Endothelial cell of hepatic sinusoid (primary cell): ENCODE results near the gene ITGA2.

ENCODE experiments used
- in situ Hi-C: cut with HindIII; loops from 2 replicates; pipeline ENCODE4 v1.10.0; 2017; ENCODE audit warnings: low sequenced_read_pairs

Gene ITGA2

DNA sequence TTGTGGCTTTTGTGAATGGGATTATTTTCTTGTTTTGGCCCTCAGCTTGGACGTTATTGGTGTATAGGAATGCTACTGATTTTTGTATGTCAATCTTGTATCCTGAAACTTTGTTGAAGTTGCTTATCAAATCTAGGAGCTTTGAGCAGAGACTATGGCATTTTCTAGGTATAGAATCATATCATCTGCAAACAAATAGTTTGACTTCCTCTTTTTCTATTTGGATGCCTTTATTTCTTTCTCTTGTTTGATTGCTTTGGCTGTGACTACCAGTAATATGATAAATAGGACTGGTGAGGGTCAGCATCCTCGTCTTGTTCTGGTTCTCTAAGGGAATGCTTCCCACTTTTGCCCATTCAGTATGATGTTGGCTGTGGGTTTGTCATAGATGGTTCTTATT is 24.7 kb downstream of the ITGA2 start:
- in situ Hi-C loops, result no loop called here

DNA sequence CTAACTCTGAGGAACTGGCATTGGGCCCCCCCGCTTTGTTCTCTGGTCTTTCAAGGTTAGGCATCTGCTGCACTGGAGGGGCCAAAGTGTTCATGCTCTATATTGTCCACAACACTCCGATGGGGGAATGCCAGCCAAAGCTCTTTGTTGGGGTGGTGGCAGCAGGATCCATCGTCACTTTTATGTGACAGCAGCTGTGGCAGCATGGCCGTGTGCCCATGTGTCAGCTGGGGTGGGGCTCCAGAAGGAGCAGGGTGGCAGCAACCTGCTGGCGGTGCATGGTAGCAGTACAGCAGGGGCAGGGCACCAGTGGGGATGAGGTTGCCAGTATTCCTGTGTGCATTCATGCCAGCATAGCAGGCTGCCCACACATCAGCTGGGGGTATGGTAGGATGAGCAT is 28.2 kb downstream of the ITGA2 start:
- in situ Hi-C loops, result no loop called here

DNA sequence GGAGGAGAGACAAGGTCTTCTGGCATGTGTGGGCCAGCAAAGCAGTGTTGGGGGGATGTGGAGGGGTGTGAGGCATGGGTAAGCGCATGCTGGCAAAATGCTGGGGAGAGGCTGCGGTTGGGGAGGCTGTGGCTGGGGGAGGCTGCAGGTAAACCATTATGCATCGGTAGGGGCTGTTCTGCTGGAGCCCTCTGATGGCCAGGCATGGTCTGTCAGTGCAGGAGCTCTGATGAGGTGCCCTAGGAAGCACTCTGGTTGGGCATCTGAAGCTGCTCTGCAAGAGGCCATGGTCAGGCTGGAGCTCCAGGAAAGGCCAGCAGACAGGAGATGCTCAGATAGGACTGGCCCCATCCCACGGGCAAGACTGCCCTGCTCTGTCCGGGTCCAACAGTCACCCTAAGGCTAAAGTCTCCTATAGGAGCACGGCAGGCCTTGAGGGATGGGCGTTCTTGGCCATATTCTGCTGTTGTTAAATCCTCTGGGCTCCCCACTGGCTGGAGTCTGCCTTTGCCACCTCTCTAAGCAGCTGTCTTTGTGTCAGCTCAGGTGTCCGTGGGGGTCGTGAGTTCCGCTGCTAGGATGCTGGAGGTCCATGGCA is 28.7 kb downstream of the ITGA2 start:
- in situ Hi-C loops, result no loop called here

DNA sequence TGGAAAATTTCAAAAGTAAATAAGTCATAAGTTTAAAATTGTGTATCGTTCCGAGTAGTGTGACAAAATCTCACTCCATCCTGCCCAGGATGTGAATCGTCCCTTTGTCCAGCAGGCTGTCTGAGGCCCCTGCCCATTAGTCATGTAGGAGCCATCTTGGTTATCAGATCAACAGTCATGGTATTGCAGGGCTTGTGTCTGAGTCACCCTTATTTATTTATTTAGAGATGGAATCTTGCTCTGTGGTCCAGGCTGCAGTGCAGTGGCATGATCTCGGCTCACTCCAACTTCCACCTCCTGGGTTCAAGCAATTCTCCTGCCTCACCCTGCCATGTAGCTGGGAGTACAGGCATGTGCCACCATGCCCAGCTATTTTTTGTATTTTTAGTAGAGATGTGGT is 30.2 kb downstream of the ITGA2 start:
- in situ Hi-C loops, result no loop called here

DNA sequence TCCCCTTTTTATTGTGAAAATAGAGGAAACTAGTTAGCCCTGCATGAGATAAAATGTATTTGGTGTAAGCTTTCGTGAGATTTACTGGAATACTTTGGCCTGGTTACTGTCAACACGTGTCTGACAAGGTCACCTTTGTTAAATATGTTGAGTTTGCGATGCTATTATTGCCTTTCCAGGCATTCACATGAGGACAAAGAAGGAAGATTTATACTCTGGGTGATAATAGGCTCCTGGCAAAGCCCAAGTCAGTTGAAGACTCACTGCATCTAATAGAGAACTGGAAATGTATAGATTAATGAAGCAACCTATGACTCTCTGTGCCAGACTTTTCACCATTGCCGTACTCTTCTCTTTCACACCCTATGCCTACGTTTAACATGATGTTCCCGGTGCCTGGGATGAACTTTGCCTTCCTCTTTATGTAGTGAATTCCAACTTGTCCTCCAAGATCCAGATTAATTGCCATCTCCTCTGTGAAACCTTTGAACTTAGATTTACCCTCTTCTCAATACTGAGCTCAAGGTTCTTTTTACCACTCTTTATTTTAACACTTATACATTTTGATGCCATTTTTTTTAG is 33.9 kb downstream of the ITGA2 start:
- in situ Hi-C loops, result no loop called here

DNA sequence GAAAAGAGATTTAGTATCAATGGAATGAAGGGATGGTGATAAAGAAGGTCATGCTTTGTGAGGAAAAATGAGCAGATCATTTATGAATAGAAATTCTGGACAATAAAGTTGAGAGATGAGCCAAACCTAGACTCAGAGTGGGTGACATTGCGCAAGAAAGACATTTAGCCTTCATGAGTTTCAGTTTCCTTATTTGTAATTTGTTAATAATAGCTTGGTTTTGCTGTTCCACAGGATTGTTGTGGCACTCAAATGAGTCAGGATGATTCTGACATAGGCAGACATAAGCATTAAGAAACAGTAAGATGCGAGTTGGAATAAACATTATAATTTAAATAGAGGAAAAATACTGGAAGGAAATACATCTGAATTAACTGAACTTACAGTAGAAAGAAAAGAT is 34.8 kb downstream of the ITGA2 start:
- in situ Hi-C loops, result no loop called here

DNA sequence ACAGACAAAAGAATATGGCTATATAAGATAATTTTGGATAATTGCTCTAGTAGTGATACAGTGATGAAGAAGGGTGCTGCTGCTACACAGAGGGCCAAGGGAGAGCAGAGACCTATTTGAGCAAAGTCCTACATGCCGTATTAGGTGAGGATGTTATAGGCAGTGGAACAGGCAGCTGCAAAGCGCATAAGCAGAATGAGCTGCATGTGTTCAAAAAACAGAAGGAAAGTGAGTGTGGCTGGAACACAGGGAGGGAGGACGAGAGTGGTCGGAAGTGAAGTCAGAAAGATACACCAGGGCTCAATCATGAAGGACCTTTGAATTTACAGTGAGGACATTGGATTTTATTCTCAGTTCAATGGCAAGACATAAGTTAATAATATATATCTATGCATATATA is 35.4 kb downstream of the ITGA2 start:
- in situ Hi-C loops, result no loop called here

DNA sequence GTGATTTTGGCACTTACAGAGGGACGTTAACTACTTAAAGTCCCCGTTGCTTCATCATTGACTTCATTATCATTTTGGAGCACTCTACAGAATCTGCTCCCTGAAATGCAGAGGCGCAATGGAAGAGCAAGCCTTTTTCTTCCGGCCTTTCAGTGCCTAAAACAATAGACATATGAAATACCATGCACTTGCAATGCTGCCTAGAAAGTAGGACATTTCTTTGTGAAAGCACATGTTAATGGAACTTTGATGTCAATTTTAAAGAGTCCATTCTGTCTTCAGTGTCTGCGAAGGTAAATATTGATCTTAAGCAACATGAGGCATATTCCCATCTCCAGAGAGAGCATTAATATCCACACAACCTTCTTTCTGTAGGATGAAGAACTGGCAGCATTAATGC is 36.3 kb downstream of the ITGA2 start:
- in situ Hi-C loops, result no loop called here

DNA sequence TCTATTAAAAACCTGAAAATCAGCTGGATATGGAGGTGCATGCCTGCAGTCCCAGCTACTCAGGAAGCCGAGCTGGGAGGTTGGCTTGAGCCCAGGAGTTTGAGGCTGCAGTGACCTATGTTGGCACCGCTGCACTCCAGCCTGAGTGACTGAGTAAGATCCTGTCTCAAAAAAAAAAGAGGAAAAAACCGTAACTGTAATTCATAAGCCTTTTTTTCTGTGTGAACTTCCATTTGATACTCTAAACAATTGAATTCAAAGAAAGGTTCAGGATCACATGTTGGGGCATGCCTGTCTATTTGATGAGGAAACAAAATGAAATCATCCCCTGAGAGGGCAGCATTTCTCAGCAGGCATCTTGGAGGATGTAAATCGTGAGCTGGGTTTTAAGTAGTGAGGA is 38.8 kb downstream of the ITGA2 start:
- in situ Hi-C loops, result no loop called here

DNA sequence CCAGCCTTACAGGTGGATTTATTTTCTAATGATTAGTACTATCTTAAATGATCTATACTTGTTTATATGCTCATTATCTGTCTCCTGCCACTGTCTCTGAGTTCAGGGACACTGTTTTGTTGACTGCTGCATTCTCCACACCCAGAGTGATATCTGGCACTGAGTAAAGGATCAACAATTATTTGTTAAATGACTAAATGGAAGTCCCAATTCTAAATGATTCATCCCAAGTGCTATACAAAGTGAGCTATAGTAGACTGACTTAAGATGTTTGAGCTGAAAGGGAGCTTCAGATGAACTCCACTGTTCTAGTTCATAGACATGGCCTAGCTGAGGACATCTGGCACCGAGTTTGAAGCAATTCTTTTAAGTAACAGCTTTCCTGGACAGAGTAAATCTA is 40.5 kb downstream of the ITGA2 start:
- in situ Hi-C loops, result no loop called here

DNA sequence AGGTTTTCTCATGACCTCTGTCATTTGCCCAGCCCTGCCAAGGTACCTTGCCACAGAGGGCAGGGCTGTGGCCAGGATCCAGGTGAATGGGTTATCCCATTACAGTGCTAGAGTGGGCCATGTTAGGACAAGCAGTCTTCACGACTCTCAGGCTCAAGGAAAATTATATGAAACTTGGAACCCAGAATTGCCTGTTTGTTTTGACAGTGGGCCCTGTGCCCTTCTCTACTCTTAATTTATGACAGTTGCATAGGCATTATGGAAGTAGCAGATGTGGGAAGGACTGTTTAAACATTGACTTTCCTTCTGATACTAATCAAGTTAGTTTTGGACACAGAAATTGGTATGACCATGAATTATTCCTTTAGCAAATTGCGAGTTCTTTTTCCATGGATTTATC is 41.7 kb downstream of the ITGA2 start:
- in situ Hi-C loops, result no loop called here

DNA sequence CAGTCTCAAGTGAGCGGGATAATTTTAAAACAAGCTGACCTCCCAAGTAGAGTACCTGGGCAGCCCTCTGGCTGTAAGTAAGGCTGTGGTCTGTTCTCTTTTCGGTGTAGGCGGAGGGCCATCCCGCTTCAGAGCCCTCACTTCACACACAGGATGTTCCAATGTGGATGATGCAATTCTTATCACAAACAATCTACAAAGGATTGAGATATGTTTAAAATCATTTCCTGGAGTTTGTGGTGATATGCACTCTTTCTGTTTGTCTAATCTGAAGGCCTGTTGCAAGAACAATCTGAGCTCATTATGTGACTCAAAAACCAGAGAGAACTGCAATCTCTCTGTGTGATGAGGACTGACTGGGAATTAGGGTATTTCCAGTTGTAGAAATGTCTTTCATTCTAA is 42.5 kb downstream of the ITGA2 start:
- in situ Hi-C loops, result no loop called here

DNA sequence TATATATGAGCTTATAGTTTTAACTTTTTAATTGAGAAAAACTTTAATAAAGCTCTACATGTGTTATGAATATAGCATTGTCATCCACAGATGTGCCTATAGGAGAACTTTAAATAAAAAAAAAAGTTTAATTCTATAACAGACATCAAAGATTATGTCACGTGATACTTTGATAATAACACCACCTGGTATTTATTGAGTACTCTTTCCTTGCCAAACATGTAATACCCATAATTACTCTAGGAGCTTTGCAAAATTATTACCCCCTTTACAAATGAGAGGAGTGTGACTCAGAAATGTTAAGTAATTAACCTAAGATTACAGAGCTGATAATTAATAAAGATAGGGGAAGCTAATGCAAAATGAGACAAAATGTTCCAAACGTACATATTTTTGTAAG is 43.0 kb downstream of the ITGA2 start:
- in situ Hi-C loops, result no loop called here

DNA sequence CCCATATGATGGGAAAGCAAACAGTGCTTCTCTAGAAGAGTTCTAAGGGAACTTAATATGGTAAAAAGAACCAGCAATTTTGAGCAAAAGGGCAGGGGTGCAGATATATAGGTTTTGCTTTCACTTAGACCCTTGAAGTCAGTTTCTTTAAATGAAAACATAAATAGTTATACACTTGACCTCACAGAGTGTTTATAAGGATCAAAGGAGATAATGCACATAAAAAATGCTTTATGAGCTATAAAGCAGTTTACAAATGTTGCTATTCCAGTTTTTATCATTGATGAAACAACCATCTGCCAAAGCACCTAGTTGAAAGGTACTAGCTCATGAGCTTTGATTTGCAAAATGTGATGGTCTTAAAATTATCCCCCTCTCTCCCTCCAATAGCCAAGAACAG is 45.7 kb downstream of the ITGA2 start:
- in situ Hi-C loops, result no loop called here

DNA sequence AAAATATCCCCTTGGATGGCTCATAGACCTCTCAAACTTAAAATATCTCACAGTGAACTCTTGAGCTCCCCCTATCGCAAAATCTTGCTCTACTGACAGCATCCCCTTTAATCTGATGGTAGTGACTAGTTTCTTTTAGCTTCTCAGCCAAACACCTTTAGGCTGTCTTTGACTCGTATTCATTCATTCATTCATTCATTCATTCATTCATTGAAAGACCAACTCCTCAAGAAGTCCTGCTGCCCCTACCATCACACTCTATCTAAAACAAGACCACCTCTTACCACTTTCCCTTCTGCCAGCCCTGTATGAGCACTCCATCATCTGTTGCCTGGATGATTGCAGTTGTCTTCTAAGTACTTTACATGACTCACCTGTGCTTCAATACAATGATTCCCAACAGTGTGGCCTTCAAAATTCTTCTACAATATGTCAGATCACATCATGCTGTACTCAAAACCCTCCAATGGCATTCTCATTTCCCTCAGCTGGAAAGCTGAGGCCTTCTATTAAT is 46.8 kb downstream of the ITGA2 start:
- in situ Hi-C loops, result no loop called here

DNA sequence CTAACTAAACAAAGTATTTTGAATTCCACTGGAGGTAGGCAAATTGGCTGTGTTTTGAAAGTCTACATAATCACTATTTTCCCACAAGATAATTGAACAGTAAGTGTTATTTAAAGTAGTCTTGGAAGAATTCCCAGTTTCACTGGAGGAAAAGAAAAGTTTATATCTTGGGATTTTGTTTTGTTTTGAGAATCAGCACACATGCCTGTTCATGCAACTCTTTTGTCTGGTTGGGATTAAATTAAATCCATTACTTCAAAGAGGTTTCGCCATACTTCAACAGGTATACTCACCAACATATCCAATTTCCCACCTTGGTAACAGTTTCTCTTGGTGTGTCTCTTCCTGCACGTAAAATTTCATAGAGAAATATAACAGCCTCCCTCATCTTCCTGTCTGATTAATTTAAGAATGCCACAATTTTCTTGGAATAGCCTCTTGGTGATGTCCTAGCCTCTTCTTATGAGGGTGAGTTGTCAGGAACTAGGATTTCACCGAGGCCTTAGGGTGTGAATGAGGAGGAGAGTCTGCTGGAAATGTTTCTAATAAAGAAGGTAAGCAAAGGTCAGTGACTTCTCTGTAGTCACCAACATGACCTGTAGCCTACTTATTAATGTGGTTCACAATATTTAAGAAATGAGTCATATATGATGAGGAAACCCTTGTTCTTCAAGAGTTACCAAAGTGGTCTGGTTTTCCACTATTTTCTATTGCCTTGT is 48.1 kb downstream of the ITGA2 start:
- in situ Hi-C loops, result no loop called here

DNA sequence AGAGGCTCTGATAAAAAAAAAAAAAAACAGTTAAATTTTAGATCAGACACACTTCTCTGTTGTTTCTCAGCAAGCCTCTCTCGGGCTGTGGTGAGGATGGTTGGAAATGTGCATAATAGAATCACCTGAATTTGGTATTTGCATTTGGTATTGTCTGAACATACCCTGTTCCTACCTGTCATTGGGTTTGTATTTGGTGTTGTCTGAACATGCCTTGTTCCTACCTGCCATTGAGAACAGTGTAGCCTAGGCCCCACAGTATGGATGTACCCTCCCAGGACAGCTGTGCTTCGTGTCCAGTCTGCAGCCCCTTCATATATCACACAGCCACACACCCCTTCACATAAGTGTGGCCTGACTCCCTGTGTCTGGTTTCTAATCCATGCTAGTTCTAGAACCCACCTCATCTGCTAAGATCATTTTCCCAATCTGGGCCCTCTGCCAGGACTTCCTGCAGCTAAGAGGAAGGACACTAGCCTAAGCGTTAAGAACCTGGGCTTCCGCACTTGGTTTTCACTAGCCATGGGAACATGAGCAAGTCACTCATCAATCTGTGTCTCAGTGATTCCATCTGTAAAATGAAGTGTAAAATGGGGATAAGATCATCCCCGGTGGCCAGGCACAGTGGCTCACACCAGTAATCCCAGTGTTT is 49.2 kb downstream of the ITGA2 start:
- in situ Hi-C loops, result no loop called here

DNA sequence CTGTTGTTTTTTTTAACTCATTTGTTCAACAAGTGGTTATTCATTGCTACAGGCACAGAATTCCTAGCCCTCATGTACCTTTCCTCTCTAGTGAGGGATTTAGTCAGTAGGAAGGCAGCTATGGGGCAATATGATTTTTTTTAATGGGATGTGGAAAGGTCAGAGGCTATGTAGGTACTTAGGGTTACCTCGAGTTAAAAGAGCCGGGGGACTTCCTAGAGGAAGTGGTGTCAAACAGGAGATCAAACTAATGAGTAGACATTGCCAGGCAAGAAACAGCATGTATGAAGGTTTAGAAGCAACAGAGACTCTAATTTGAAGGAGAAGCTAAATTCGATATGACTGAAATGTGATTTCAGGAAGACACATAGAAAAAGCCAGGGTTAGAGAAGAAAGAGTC is 50.7 kb downstream of the ITGA2 start:
- in situ Hi-C loops, result loop anchor here (5.0 kb wide), 1 partner anchor 88 kb away; no protein-coding TSS in a partner anchor

DNA sequence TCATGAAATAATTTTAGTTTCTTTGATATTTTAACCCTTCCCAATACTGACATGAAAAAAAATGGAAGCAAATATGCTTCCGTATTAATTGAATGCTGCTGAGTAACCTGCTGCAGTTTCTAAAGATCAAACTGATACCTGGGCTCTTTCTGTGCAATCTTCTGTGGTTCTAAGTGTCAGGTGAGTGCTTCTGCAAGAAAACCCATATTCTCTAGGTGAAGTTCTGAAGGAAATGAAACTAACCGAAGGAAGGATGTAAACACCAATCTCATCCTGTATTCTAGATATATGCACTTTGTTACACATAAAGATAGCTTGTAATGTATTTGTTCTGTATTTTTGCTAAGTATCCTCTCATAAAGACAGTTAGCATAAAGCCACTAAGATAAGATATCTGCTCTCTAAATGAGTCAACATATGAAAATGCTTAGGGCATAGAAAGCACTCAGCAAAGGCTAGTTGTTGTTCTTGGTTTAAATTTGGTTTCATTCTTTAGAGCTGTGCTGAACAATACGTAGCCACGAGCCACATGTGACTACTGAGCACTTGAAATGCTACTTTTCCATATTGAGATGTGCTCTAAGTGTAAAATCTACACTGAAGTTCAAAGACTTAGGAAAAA is 52.0 kb downstream of the ITGA2 start:
- in situ Hi-C loops, result loop anchor here (5.0 kb wide), 1 partner anchor 89 kb away; no protein-coding TSS in a partner anchor

DNA sequence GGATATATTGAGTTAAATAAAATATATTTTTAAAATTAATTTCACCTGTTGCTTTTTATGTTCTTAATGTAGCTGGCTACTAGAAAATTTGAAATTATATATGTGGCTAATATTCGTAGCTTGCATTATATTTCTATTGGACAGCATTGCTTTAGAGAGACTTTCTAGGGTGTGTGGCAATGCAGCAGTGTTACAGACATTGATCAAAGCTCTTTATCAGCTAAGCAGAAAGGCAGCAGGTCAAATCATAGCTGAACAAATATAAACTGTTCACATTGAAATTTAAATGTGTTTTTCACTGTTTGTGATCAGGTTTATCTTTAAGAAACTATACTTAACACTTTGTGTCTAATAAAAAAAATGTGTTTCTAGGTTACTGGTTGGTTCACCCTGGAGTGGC is 52.6 kb downstream of the ITGA2 start:
- in situ Hi-C loops, result loop anchor here (5.0 kb wide), 1 partner anchor 89 kb away; no protein-coding TSS in a partner anchor

DNA sequence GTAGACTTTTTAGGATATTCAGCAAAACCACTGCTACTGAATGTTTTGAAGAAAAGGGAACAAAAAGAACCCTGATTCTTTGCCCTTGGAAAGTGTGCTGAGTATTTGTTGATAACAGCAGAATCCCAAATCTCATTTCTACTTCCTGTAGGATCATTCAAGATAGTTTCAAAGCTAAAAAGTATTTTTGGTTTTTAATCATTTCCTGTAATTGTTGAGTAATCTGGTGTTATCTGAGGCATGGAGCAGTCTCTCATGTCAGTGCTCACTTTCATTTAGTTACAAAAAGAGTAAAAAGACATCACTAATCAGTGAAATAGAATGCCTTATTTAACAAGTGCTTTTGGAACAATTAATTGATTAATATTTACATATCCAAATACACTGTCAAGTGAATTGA is 56.1 kb downstream of the ITGA2 start:
- in situ Hi-C loops, result no loop called here
